Neural cell (in vitro differentiated cells): Measurements from ENCODE around the gene EPO.

Experiments used
- CTCF ChIP-seq: fragments of 450-650 bp; IDR thresholded peaks from 2 replicates; pipeline ENCODE4 v1.5.1; 2014; ENCODE audit warnings: antibody characterized with exemption, mild to moderate bottlenecking, moderate library complexity; ENCODE audit not compliant: poor library complexity, severe bottlenecking
- RAD21 ChIP-seq: fragments of 450-650 bp; conservative IDR thresholded peaks from 2 replicates; pipeline ENCODE4 v1.6.1; 2014; ENCODE audit warnings: antibody characterized with exemption, mild to moderate bottlenecking, moderate library complexity

GRCh38 chr7:100673942-100674410, 46.3 kb upstream of the EPO start:
- TF ChIP-seq CTCF (no peak), RAD21 (no peak)
